HG02642 (cell line): Measurements from ENCODE around the gene VTN.

ENCODE experiments used
- ATAC-seq: cut with Tn5 transposase; IDR thresholded peaks from one replicate; pipeline ENCODE4 v1.9.1; 2021; ENCODE audit warnings: mild to moderate bottlenecking; ENCODE audit not compliant: unreplicated experiment, poor library complexity

The VTN gene

GRCh38 chr17:28395968-28396367 lies 25.9 kb upstream of the VTN start:
- no peak for ATAC-seq

GRCh38 chr17:28395426-28395825 lies 25.3 kb upstream of the VTN start:
- ATAC-seq: no peak

- no peak for ATAC-seq
Measured at GRCh38 chr17:28394337-28395116, 24.4 kb upstream of the VTN start.

- no peak for ATAC-seq
Measured at GRCh38 chr17:28392491-28392890, 22.4 kb upstream of the VTN start.

- ATAC-seq: no peak
Measured at GRCh38 chr17:28391401-28391800, 21.3 kb upstream of the VTN start.

GRCh38 chr17:28390984-28391383 lies 20.9 kb upstream of the VTN start:
- ATAC-seq: no peak

DNA sequence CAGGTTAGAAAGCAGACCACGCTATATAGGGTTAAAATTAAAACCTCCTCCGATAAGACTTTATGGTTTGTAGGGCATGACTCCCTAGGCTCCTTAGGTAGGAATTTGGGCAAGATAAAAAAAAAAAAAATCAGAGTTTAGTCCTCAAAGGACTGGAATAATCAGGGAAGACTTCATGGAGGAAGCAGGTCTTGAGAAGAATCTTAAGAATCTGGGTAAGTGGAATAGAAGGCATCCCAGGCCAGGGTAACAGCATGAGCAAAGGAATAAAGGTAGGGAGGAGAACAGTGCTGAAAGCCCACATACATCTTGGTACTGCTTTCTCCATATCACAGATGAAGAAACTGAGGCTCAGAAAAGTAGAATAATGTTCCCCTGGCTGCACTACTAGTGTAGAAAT lies 20.5 kb upstream of the VTN start:
- ATAC-seq: no peak

- no peak for ATAC-seq
Measured at GRCh38 chr17:28390141-28390540, 20.0 kb upstream of the VTN start.

- no peak for ATAC-seq
Measured at GRCh38 chr17:28388106-28388505, 18.0 kb upstream of the VTN start.

- ATAC-seq: no peak
Measured at GRCh38 chr17:28386391-28386790, 16.3 kb upstream of the VTN start.

DNA sequence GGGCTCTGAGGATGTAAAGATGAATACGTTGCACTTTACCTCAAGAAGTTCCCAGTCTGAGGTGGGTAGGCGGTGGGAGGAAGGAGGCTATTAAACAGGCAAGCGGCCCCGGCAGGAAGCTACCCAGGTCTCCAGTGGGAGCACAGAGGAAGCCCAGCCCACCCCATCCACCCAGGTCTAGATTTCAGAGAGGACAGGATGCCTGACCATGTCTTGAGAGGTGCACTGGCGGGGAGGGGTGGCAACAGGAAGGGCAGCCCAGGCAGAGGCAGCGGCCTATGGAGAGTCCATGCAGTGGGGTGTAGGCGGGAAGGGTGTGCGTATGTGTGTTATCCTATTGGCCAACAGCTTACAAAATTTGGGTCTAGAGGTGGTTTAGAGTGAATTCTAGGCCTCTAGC lies 15.3 kb upstream of the VTN start:
- no peak for ATAC-seq

- ATAC-seq: peak; percentile 29
Measured at GRCh38 chr17:28385037-28385400, 14.9 kb upstream of the VTN start.

DNA sequence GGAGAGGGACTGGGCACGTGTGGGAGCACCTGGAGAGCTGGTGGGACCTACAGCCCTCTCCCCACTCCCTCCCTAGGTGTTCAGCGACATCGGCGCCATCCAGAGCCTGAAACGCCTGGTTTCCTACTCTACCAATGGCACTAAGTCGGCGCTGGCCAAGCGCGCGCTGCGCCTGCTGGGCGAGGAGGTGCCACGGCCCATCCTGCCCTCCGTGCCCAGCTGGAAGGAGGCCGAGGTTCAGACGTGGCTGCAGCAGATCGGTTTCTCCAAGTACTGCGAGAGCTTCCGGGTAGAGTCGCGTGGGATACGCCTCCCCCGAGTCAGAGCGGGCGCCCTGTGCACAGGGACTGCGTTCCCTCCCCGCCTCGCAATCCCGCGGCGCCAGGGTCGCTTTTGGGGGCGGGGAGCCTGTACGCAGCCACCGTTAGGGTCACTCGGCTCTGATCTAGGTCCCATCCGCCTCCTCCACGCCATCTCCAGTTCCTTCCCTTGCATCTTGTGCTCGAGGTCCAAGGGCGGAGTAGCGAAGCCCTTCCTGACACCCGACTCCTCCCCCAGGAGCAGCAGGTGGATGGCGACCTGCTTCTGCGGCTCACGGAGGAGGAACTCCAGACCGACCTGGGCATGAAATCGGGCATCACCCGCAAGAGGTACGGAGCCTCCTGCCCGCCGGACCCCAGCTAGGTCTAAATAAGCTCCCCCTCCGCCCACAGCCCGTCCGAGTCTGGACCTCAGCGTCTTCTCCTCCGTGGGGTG lies 14.4 kb upstream of the VTN start:
- ATAC-seq: peak; percentile 79

DNA sequence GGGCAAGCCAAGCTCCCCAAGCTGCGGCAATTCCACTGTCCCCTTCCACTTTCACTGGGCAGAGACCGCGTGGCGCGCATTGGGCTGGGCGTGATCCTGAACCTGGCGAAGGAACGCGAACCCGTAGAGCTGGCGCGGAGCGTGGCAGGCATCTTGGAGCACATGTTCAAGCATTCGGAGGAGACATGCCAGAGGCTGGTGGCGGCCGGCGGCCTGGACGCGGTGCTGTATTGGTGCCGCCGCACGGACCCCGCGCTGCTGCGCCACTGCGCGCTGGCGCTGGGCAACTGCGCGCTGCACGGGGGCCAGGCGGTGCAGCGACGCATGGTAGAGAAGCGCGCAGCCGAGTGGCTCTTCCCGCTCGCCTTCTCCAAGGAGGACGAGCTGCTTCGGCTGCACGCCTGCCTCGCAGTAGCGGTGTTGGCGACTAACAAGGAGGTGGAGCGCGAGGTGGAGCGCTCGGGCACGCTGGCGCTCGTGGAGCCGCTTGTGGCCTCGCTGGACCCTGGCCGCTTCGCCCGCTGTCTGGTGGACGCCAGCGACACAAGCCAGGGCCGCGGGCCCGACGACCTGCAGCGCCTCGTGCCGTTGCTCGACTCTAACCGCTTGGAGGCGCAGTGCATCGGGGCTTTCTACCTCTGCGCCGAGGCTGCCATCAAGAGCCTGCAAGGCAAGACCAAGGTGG lies 11.2 kb upstream of the VTN start:
- no peak for ATAC-seq

DNA sequence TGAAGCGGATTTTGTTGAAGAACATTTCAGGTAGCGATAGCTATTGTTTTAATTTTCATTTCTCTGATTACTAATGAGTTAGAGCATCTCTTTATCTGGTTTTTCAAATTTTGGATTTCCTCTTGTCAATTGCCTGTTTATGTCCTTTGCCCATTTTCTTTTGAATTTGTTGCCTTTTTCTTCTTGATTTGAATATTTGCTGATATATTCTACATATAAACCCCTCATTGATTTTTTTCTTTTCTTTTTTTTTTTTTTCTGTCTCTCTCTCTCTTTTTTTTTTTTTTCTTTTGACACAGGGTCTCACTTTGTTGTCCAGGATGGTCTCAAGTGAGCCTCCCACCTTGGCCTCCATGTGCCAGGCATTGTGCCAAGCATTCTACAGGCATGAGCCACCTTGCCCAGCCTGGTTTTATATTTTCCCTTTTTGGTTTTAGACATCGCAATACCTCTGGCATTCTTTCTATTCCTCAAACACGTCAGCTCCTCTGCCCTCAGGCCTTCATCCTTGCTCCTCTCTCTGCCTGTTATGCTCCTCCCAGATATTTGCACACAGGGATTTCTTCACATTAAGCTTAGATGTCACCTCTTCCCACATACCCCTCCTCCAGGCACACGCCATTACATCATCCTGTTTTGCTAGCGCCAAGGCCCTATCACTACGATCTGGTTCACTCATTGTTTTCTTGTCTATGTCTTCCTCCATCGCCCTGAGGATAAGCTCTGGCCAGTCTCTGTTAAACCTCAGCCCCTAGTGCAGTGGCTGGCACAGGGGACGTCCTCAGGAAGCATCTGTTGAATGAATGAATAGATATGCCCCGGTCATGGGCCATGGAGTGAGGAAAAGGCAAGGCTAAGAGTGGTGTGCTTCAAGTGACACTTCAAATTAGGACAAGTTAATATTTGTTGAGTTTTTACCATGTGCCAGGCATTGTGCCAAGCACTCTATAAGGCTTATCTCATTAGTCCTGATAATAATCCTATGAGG lies 10.0 kb upstream of the VTN start:
- ATAC-seq: no peak

- no peak for ATAC-seq
Measured at GRCh38 chr17:28372945-28373274, 2.8 kb upstream of the VTN start.

- ATAC-seq: peak; percentile 14
Measured at GRCh38 chr17:28372203-28372944, 2.3 kb upstream of the VTN start.

- ATAC-seq: peak; percentile 92
Measured at GRCh38 chr17:28371245-28372202, 1.4 kb upstream of the VTN start, which contains the start of gene SARM1. TSS of gene SARM1 (plus strand) at chr17:28371694. CDS start at chr17:28372033, 339 bp downstream.
